ENCODE data around the gene TNS1. TPM values are rescaled to one million over a fixed set of nuclear protein-coding genes. Genes with fewer than 3 reads are reported as not detected.

Gene TNS1
- total RNA-seq, 1 experiment from 2014 or later: 0.49 TPM

DNA sequence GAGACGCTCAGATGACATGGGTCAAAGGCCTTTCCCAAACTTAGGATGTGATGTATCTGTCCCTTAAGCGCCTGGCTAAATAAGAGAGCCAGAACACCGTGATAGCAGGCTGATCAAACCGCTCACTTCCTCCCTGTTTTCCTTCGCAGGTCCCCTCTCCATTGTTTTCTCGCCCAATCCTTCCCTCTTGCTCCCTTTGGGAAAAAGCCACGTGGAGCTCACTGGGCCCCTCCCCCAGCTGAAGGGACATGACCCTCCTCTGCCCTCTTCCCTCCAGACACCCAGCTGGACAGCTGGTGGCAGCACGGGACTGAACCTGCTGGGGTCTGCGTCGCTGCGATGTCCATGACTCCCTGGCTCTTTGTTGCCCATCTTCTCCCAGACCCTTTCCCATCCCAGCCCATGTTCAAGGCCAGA lies 201.7 kb downstream of the TNS1 start:
- POLR2A ChIA-PET: no interaction called here
- H3K4me3 ChIP-seq (ENCODE audit: low read depth in 2 of 2, low read length in 2 of 2): no peak overlapping the region
- in situ Hi-C loops (cut with HindIII; ENCODE audit: low pct_unique_long_range_greater_than_20kb, low sequenced_read_pairs): no loop called here

DNA sequence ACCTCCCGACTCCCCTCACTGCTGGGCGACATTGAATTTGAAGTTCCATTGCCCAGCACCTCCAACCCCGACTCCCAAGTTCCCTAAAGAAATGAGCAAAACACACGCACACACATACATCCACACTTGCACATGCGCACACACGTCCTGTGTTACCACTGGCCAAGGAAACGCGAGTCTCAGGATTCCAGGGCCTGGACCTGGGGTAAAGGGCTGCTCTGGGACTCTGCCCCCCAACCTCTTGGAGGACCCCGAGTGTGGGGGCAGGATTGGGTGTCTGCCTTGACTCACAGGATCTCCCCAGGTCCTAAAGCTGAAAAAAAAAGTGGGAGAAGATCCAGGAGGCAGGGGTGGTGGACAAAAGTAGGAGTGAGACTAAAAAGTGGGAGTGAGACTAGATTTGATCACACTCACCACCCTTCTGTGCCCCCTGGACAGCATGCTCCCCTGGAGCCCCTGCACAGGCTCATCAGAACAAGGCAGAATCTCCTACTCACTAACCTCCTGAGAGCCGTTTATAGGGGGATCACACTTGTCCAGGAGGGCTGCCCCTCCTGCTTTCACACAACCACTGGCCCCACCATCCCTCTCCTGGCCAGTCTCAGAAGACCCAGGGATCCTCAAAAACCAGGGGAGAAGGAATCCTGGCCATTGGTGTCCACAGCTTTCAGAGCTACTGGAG lies 202.2 kb downstream of the TNS1 start:
- no peak for TF ChIP-seq TCF7L2 (IDR thresholded peaks at IDR 0.05; ENCODE audit: low read depth, low read length)
- TF ChIP-seq, protein P1, sequence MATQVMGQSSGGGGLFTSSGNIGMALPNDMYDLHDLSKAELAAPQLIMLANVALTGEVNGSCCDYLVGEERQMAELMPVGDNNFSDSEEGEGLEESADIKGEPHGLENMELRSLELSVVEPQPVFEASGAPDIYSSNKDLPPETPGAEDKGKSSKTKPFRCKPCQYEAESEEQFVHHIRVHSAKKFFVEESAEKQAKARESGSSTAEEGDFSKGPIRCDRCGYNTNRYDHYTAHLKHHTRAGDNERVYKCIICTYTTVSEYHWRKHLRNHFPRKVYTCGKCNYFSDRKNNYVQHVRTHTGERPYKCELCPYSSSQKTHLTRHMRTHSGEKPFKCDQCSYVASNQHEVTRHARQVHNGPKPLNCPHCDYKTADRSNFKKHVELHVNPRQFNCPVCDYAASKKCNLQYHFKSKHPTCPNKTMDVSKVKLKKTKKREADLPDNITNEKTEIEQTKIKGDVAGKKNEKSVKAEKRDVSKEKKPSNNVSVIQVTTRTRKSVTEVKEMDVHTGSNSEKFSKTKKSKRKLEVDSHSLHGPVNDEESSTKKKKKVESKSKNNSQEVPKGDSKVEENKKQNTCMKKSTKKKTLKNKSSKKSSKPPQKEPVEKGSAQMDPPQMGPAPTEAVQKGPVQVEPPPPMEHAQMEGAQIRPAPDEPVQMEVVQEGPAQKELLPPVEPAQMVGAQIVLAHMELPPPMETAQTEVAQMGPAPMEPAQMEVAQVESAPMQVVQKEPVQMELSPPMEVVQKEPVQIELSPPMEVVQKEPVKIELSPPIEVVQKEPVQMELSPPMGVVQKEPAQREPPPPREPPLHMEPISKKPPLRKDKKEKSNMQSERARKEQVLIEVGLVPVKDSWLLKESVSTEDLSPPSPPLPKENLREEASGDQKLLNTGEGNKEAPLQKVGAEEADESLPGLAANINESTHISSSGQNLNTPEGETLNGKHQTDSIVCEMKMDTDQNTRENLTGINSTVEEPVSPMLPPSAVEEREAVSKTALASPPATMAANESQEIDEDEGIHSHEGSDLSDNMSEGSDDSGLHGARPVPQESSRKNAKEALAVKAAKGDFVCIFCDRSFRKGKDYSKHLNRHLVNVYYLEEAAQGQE (IDR thresholded peaks at IDR 0.05; ENCODE audit: insufficient read depth in 1 of 2, low read depth in 2 of 2, low read length in 1 of 2): no peak
- no peak for TF ChIP-seq SIN3A (IDR thresholded peaks at IDR 0.05; ENCODE audit: borderline replicate concordance, insufficient read depth, low read depth, low read length)
- TF ChIP-seq POLR2AphosphoS5 (IDR thresholded peaks at IDR 0.05; ENCODE audit: low read depth, low read length): no peak
- TF ChIP-seq, protein P2, sequence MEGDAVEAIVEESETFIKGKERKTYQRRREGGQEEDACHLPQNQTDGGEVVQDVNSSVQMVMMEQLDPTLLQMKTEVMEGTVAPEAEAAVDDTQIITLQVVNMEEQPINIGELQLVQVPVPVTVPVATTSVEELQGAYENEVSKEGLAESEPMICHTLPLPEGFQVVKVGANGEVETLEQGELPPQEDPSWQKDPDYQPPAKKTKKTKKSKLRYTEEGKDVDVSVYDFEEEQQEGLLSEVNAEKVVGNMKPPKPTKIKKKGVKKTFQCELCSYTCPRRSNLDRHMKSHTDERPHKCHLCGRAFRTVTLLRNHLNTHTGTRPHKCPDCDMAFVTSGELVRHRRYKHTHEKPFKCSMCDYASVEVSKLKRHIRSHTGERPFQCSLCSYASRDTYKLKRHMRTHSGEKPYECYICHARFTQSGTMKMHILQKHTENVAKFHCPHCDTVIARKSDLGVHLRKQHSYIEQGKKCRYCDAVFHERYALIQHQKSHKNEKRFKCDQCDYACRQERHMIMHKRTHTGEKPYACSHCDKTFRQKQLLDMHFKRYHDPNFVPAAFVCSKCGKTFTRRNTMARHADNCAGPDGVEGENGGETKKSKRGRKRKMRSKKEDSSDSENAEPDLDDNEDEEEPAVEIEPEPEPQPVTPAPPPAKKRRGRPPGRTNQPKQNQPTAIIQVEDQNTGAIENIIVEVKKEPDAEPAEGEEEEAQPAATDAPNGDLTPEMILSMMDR (IDR thresholded peaks at IDR 0.05): no peak
- ChIA-PET CTCF (no interaction called here), POLR2A (no interaction called here)
- in situ Hi-C loops (cut with HindIII; ENCODE audit: low pct_unique_long_range_greater_than_20kb, low sequenced_read_pairs) (no loop called here), intact Hi-C loops (cut with micrococcal nuclease; ENCODE audit: unreplicated experiment) (no loop called here)
- Histone ChIP-seq H3K4me1 (ENCODE audit: control insufficient read depth, insufficient read depth, low read length) (no peaks in the 10 kb centered on the region), H3K27me3 (ENCODE audit: control insufficient read depth, insufficient read depth, low read length) (no peaks in the 10 kb centered on the region), H3K4me3 (ENCODE audit: low read depth in 2 of 2, low read length in 2 of 2) (no peak overlapping the region), H3K36me3 (ENCODE audit: control insufficient read depth, insufficient read depth, low read length) (no peaks in the 10 kb centered on the region), H3K9me3 (ENCODE audit: control insufficient read depth, insufficient read depth, low read depth, low read length) (no peaks in the 10 kb centered on the region), H3K27ac (ENCODE audit: low read length) (no peak overlapping the region)
- no TSS peak for BruUV-seq (replicated peaks)
- DNase-seq (ENCODE audit: low read depth, low spot score) (no peak), ATAC-seq (no peak)

More for the DNA sequence above, 201.7 kb downstream of the TNS1 start:
- no peaks in the 10 kb centered on the region for H3K4me1 ChIP-seq (ENCODE audit: control insufficient read depth, insufficient read depth, low read length)
- no peaks in the 10 kb centered on the region for H3K9me3 ChIP-seq (ENCODE audit: control insufficient read depth, insufficient read depth, low read depth, low read length)
- no peak overlapping the region for H3K27ac ChIP-seq (ENCODE audit: low read length)
- no peak for DNase-seq (ENCODE audit: low read depth, low spot score)
- no peaks in the 10 kb centered on the region for H3K27me3 ChIP-seq (ENCODE audit: control insufficient read depth, insufficient read depth, low read length)
- no peak for TF ChIP-seq POLR2AphosphoS5 (IDR thresholded peaks at IDR 0.05; ENCODE audit: low read depth, low read length)
- TF ChIP-seq SIN3A (IDR thresholded peaks at IDR 0.05; ENCODE audit: borderline replicate concordance, insufficient read depth, low read depth, low read length): no peak
- TF ChIP-seq, protein P2 (IDR thresholded peaks at IDR 0.05): no peak
- TF ChIP-seq, protein P1 (IDR thresholded peaks at IDR 0.05; ENCODE audit: insufficient read depth in 1 of 2, low read depth in 2 of 2, low read length in 1 of 2): no peak
- TF ChIP-seq TCF7L2 (IDR thresholded peaks at IDR 0.05; ENCODE audit: low read depth, low read length): no peak
- no peak for ATAC-seq
- CTCF ChIA-PET: no interaction called here
- no TSS peak for BruUV-seq (replicated peaks)
- intact Hi-C loops (cut with micrococcal nuclease; ENCODE audit: unreplicated experiment): no loop called here
- no peaks in the 10 kb centered on the region for H3K36me3 ChIP-seq (ENCODE audit: control insufficient read depth, insufficient read depth, low read length)

Data from Panc1 (cell line).